Caco-2 (cell line): ENCODE results near the gene PIM1. TPM values are rescaled to one million over a fixed set of nuclear protein-coding genes. Genes with fewer than 3 reads are reported as not detected.

Experiments
- BruUV-seq: library from RNA; stranded (reverse); fragments of 400-500 nt; replicated peaks from 2 replicates; lab custom pipeline; 2021; lab: Mats Ljungman, UMichigan
- CTCF ChIA-PET: fragments of 300-600 bp; sonication (Branson Sonifier 250); formaldehyde crosslinking; loops from one replicate; lab custom pipeline; 2022; ENCODE audit warnings: antibody characterized with exemption; lab: Charles Lee
- POLR2A ChIA-PET: fragments of 300-600 bp; sonication (Branson Sonifier 250); formaldehyde crosslinking; loops from one replicate; lab custom pipeline; 2022; ENCODE audit warnings: antibody characterized with exemption; lab: Charles Lee
- DNase-seq, 2 experiments: peaks; one replicate each; pipeline versions ENCODE4 v3.0.0 to v3.0.0-alpha.2; 2020 to 2022
- H3K27me3 ChIP-seq: replicated peaks from 2 replicates; pipeline ENCODE4 v1.6.0; 2011; ENCODE audit warnings: low read length; ENCODE audit not compliant: control insufficient read depth, insufficient read depth
- H3K36me3 ChIP-seq: 2 replicates; pipeline ENCODE4 v1.5.1; 2011; ENCODE audit warnings: low read length; ENCODE audit not compliant: control insufficient read depth, insufficient read depth
- H3K4me1 ChIP-seq: fragments of 250-450 bp; sonication (Bioruptor Pico); 2 replicates; pipeline ENCODE4 v1.5.1; 2020; ENCODE audit warnings: mild to moderate bottlenecking
- H3K4me3 ChIP-seq: 2 replicates; pipeline ENCODE4 v1.5.1; 2011; ENCODE audit warnings: low read depth, mild to moderate bottlenecking, control low read depth, low read length
- H3K9me3 ChIP-seq: fragments of 250-450 bp; sonication (Bioruptor Pico); 2 replicates; pipeline ENCODE4 v1.5.1; 2020; ENCODE audit warnings: mild to moderate bottlenecking, moderate library complexity
- H3K27ac Mint-ChIP-seq: one replicate; pipeline ENCODE4 v1.8.0; 2022; ENCODE audit warnings: mixed read lengths; ENCODE audit not compliant: unreplicated experiment
- H3K27me3 Mint-ChIP-seq: one replicate; pipeline ENCODE4 v1.8.0; 2022; ENCODE audit warnings: mixed read lengths; ENCODE audit not compliant: insufficient read depth, unreplicated experiment
- H3K36me3 Mint-ChIP-seq: one replicate; pipeline ENCODE4 v1.8.0; 2022; ENCODE audit warnings: mild to moderate bottlenecking, mixed read lengths; ENCODE audit not compliant: insufficient read depth, unreplicated experiment
- H3K4me1 Mint-ChIP-seq: one replicate; pipeline ENCODE4 v1.8.0; 2022; ENCODE audit warnings: low read depth, mixed read lengths; ENCODE audit not compliant: unreplicated experiment
- H3K4me3 Mint-ChIP-seq: one replicate; pipeline ENCODE4 v1.8.0; 2022; ENCODE audit warnings: mild to moderate bottlenecking, moderate library complexity, mixed read lengths; ENCODE audit not compliant: unreplicated experiment
- H3K9me3 Mint-ChIP-seq: one replicate; pipeline ENCODE4 v1.8.0; 2022; ENCODE audit warnings: mixed read lengths; ENCODE audit not compliant: unreplicated experiment
- intact Hi-C: fragments of 100-400 bp; cut with micrococcal nuclease; formaldehyde crosslinking; loops from one replicate; pipeline ENCODE4 v1.10.0; 2022; ENCODE audit not compliant: unreplicated experiment
- total RNA-seq: library from RNA; stranded (reverse); gene quantifications from 2 replicates; pipeline ENCODE4 v1.2.3, GENCODE V29; 2022
- TF ChIP-seq, protein P1 (sequence below), 2 experiments: fragments of 200-600 bp in 1 of 2; IDR thresholded peaks; 1 replicate in 1 of 2; 2 replicates in 1 of 2; pipeline versions ENCODE4 v1.5.1 to v1.8.0; 2011 to 2022; ENCODE audit warnings: antibody characterized with exemption in 1 of 2, control low read depth in 1 of 2, inconsistent platforms in 1 of 2, low read depth in 1 of 2, low read length in 1 of 2, mild to moderate bottlenecking in 1 of 2, moderate library complexity in 1 of 2; ENCODE audit not compliant: insufficient read depth in 1 of 2, severe bottlenecking in 1 of 2, unreplicated experiment in 1 of 2

The PIM1 gene
- total RNA-seq, 1 experiment from 2014 or later = 48.3 TPM

- H3K9me3 ChIP-seq = no peaks in the 10 kb centered on the region
- no peak for DNase-seq
- H3K4me3 ChIP-seq = no peak overlapping the region
- CTCF ChIA-PET = no interaction called here
- no peaks in the 10 kb centered on the region for H3K9me3 Mint-ChIP-seq
- no peak overlapping the region for H3K4me3 Mint-ChIP-seq
- TF ChIP-seq, protein P1, sequence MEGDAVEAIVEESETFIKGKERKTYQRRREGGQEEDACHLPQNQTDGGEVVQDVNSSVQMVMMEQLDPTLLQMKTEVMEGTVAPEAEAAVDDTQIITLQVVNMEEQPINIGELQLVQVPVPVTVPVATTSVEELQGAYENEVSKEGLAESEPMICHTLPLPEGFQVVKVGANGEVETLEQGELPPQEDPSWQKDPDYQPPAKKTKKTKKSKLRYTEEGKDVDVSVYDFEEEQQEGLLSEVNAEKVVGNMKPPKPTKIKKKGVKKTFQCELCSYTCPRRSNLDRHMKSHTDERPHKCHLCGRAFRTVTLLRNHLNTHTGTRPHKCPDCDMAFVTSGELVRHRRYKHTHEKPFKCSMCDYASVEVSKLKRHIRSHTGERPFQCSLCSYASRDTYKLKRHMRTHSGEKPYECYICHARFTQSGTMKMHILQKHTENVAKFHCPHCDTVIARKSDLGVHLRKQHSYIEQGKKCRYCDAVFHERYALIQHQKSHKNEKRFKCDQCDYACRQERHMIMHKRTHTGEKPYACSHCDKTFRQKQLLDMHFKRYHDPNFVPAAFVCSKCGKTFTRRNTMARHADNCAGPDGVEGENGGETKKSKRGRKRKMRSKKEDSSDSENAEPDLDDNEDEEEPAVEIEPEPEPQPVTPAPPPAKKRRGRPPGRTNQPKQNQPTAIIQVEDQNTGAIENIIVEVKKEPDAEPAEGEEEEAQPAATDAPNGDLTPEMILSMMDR (IDR thresholded peaks at IDR 0.05; ENCODE audit: insufficient read depth in 1 of 2, low read depth in 1 of 2, low read length in 1 of 2, severe bottlenecking in 1 of 2, unreplicated experiment in 1 of 2) = no peak
- H3K27me3 Mint-ChIP-seq = no peaks in the 10 kb centered on the region
- H3K4me1 ChIP-seq = peaks cover 33% of the 10 kb centered on the region
- peaks cover 27% of the 10 kb centered on the region for H3K4me1 Mint-ChIP-seq
- intact Hi-C loops = no loop called here
- H3K36me3 Mint-ChIP-seq = peaks cover 2% of the 10 kb centered on the region
- H3K27ac Mint-ChIP-seq = no peak overlapping the region
- no TSS peak for BruUV-seq
- POLR2A ChIA-PET = no interaction called here
- H3K36me3 ChIP-seq = no peaks in the 10 kb centered on the region
- H3K27me3 ChIP-seq = no peaks in the 10 kb centered on the region
These were observed 11.4 kb upstream of the PIM1 start for GRCh38 chr6:37158508-37158907.

DNA sequence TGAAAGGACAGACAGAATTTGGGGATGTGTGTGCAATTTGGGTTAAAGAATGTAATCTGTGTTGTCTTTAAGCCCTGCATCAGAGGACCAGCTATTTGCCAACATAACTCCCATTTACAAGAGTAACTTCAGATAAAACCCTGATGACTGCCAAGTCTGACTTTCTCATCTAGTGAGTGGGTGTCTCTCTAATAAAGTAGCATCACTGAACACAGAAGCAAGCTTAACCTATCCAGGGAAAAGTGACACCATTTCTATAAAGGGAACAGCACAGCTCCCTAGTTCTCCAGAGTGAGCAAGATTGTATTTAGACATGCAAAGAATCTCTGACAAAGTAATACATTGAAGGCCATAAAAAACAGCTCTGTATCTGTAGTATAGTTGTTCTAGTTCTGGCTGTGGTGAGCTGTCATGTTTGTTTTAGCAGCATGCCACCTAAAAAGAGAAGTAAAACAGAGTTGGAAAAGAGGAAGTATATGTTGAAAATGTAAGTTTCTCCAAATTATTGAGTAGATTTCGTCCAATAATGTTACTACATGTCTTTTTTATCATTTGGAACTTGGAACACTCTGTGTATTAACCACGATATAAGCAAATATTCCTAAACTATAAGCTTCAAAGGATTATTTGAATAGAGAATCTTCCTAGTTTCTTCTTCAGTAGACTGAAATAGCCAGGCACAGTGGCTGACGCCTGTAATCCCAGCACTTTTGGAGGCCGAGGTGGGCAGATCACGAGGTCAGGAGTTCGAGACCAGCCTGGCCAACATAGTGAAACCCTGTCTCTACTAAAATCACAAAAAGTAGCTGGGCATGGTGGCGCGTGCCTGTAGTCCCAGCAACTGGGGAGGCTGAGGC, 8.8 kb upstream of the PIM1 start:
- Mint-ChIP-seq H3K9me3 (no peaks in the 10 kb centered on the region), H3K27me3 (no peaks in the 10 kb centered on the region), H3K4me1 (peaks cover 18% of the 10 kb centered on the region), H3K4me3 (no peak overlapping the region), H3K27ac (peak overlapping the region; percentile 68), H3K36me3 (no peaks in the 10 kb centered on the region)
- POLR2A ChIA-PET = interaction anchor here (1.1 kb wide), 3 partner anchors 8 to 65 kb away, joined by 3 to 7 read pairs (median 3); partner anchors contain the start of gene PIM1
- no peak for DNase-seq
- no peaks in the 10 kb centered on the region for H3K9me3 ChIP-seq
- H3K27me3 ChIP-seq = no peaks in the 10 kb centered on the region
- H3K36me3 ChIP-seq = no peaks in the 10 kb centered on the region
- peaks cover 27% of the 10 kb centered on the region for H3K4me1 ChIP-seq
- intact Hi-C loops = no loop called here
- TF ChIP-seq, protein P1 (IDR thresholded peaks at IDR 0.05; ENCODE audit: insufficient read depth in 1 of 2, low read depth in 1 of 2, low read length in 1 of 2, severe bottlenecking in 1 of 2, unreplicated experiment in 1 of 2) = no peak
- H3K4me3 ChIP-seq = no peak overlapping the region
- BruUV-seq = no TSS peak
- CTCF ChIA-PET = interaction anchor here (0.6 to 1.3 kb wide), 3 partner anchors 13 to 893 kb away, joined by 3 to 6 read pairs (median 5); no protein-coding TSS in a partner anchor

DNA sequence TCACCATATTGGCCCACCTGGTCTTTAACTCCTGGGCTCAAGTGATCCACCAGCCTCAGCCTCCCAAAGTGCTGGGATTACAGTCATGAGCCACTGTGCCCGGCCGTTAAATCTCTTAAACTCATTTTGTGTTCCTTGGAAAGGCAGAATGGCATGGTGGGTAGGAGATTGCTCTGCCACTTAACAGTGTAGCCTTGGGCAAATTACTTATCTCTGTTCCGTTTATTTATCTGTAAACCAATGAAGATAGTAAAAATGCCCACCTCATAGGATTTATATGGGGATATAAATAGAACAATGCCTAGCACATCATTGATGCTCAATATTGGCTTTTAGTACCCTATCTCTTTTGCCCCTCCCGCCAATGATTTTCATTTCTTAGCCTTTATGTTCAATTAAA, 7.2 kb upstream of the PIM1 start:
- BruUV-seq = no TSS peak
- H3K9me3 ChIP-seq = no peaks in the 10 kb centered on the region
- no peaks in the 10 kb centered on the region for H3K36me3 ChIP-seq
- Mint-ChIP-seq H3K9me3 (no peaks in the 10 kb centered on the region), H3K36me3 (no peaks in the 10 kb centered on the region), H3K27me3 (no peaks in the 10 kb centered on the region), H3K27ac (no peak overlapping the region), H3K4me1 (peaks cover 11% of the 10 kb centered on the region), H3K4me3 (no peak overlapping the region)
- CTCF ChIA-PET = no interaction called here
- TF ChIP-seq, protein P1 (IDR thresholded peaks at IDR 0.05; ENCODE audit: insufficient read depth in 1 of 2, low read depth in 1 of 2, low read length in 1 of 2, severe bottlenecking in 1 of 2, unreplicated experiment in 1 of 2) = no peak
- no peaks in the 10 kb centered on the region for H3K27me3 ChIP-seq
- intact Hi-C loops = no loop called here
- peaks cover 13% of the 10 kb centered on the region for H3K4me1 ChIP-seq
- POLR2A ChIA-PET = no interaction called here
- no peak for DNase-seq
- H3K4me3 ChIP-seq = no peak overlapping the region
